Measurements from ENCODE around the gene GCNT2.

DNA sequence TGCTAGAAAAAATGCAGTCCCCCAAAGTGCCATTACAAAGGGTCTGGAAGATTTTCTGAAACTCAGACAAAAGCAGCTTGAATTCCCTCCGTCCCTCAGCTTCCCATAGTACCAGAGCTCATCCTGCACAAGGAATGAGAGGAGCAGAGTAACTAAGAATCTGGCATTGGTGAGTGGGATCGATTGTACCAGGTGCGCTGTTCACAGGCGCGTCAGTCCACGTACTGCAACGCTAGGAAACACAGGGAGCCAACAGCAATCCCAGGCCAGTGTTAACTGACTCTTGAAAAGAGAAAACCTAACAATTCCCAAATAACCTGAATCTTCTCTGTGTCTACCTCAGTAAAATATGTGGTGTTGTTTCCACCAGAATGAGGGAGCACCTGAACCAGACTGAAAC lies 77.9 kb downstream of the GCNT2 start:
- TF ChIP-seq, protein P1, sequence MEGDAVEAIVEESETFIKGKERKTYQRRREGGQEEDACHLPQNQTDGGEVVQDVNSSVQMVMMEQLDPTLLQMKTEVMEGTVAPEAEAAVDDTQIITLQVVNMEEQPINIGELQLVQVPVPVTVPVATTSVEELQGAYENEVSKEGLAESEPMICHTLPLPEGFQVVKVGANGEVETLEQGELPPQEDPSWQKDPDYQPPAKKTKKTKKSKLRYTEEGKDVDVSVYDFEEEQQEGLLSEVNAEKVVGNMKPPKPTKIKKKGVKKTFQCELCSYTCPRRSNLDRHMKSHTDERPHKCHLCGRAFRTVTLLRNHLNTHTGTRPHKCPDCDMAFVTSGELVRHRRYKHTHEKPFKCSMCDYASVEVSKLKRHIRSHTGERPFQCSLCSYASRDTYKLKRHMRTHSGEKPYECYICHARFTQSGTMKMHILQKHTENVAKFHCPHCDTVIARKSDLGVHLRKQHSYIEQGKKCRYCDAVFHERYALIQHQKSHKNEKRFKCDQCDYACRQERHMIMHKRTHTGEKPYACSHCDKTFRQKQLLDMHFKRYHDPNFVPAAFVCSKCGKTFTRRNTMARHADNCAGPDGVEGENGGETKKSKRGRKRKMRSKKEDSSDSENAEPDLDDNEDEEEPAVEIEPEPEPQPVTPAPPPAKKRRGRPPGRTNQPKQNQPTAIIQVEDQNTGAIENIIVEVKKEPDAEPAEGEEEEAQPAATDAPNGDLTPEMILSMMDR (conservative IDR thresholded peaks at IDR 0.05 in 1 of 2, IDR thresholded peaks at IDR 0.05 in 1 of 2; ENCODE audit: low read depth in 1 of 2, low read length in 2 of 2) = no peak
- TF ChIP-seq EZH2 (IDR thresholded peaks at IDR 0.05; ENCODE audit: low read length, missing control alignments) = no peak

Measured in fibroblast of lung (primary cell).